K562 (cell line): Measurements from ENCODE around the gene JAM2. TPM values are rescaled to one million over a fixed set of nuclear protein-coding genes. Genes with fewer than 3 reads are reported as not detected.

Experiments
- ATAC-seq: fragments of 200-7000 bp; cut with Tn5 transposase; 3 replicates; pipeline ENCODE4 v1.9.1; 2020; ENCODE audit warnings: moderate library complexity
- BruUV-seq: library from RNA; stranded (reverse); fragments of 400-500 nt; replicated peaks from 2 replicates; lab custom pipeline; 2021; lab: Mats Ljungman, UMichigan
- CTCF ChIA-PET: fragments of 300-600 bp; formaldehyde crosslinking; extraction: SDS; loops from one replicate; lab custom pipeline; 2021; ENCODE audit warnings: low intra/inter-chr PET ratio; lab: Yijun Ruan, JAX
- POLR2A ChIA-PET: fragments of 300-600, 350-650 bp; sonication (Branson Sonifier 250); formaldehyde crosslinking; extraction: SDS; loops from one replicate; lab custom pipeline; 2021; ENCODE audit warnings: antibody characterized with exemption, inconsistent platforms; lab: Yijun Ruan, JAX
- DNase-seq, 4 experiments: peaks; one replicate each; pipeline versions ENCODE4 v3.0.0 to v3.0.0-alpha.2; 2011 to 2018; ENCODE audit warnings: low spot score in 3 of 4, mixed read lengths in 3 of 4; ENCODE audit errors: extremely low read depth in 1 of 4
- FAIRE-seq: peaks from 2 replicates; lab custom pipeline; 2011; peaks lifted over from hg19 to GRCh38; lab: Jason Lieb, UNC
- H2AFZ ChIP-seq: 2 replicates; pipeline ENCODE4 v1.6.0; 2011; ENCODE audit warnings: low read depth, low read length, control low read depth, inconsistent platforms
- H3K27ac ChIP-seq: fragments of 200-600 bp; 3 replicates; pipeline ENCODE4 v1.8.0; 2011; ENCODE audit warnings: low read depth, mild to moderate bottlenecking, control low read depth, inconsistent platforms, low read length, moderate library complexity, mixed read lengths; ENCODE audit errors: extremely low read depth
- H3K27me3 ChIP-seq, 2 experiments: fragments of 300-600 bp in 1 of 2; 2 replicates in 1 of 2; 3 replicates in 1 of 2; pipeline versions ENCODE4 v1.6.0 to v1.8.0; 2011; ENCODE audit warnings: inconsistent platforms in 2 of 2, low read length in 2 of 2, mild to moderate bottlenecking in 1 of 2, mixed read lengths in 1 of 2, moderate library complexity in 1 of 2; ENCODE audit not compliant: control insufficient read depth in 2 of 2, insufficient read depth in 2 of 2
- H3K36me3 ChIP-seq: fragments of 300-600 bp; 3 replicates; pipeline ENCODE4 v1.8.0; 2011; ENCODE audit warnings: mild to moderate bottlenecking, low read length, inconsistent platforms; ENCODE audit not compliant: control insufficient read depth, insufficient read depth
- H3K4me1 ChIP-seq, 2 experiments: fragments of 200-600 bp in 1 of 2; replicated peaks in 1 of 2; 2 replicates in 1 of 2; 3 replicates in 1 of 2; pipeline versions ENCODE4 v1.5.1 to v1.8.0; 2011; ENCODE audit warnings: inconsistent platforms in 2 of 2, low read length in 2 of 2, mild to moderate bottlenecking in 1 of 2, mixed read lengths in 1 of 2, moderate library complexity in 1 of 2; ENCODE audit not compliant: control insufficient read depth in 2 of 2, insufficient read depth in 2 of 2
- H3K4me2 ChIP-seq: 2 replicates; pipeline ENCODE4 v1.6.1; 2011; ENCODE audit warnings: low read length, control low read depth, inconsistent platforms, mixed read lengths; ENCODE audit not compliant: insufficient read depth
- H3K4me3 ChIP-seq: fragments of 200-600 bp; sonication (generic), shearing (Covaris generic); 2 replicates; pipeline ENCODE4 v1.5.1; 2016; ENCODE audit warnings: control low read depth, inconsistent platforms
- H3K79me2 ChIP-seq: fragments of 200-600 bp; 3 replicates; pipeline ENCODE4 v1.8.0; 2011; ENCODE audit warnings: low read length, inconsistent platforms; ENCODE audit not compliant: control insufficient read depth, insufficient read depth
- H3K9ac ChIP-seq, 2 experiments: 2 replicates each; pipeline versions ENCODE4 v1.6.0 to v1.6.1; 2011; ENCODE audit warnings: low read depth in 2 of 2, low read length in 2 of 2, control low read depth in 1 of 2, inconsistent platforms in 1 of 2, mild to moderate bottlenecking in 1 of 2, mixed read lengths in 1 of 2; ENCODE audit not compliant: insufficient read depth in 1 of 2
- H3K9me1 ChIP-seq: one replicate; pipeline ENCODE4 v1.6.0; 2011; ENCODE audit warnings: inconsistent platforms, mild to moderate bottlenecking, low read length, moderate library complexity; ENCODE audit not compliant: control insufficient read depth, insufficient read depth
- H3K9me3 ChIP-seq: replicated peaks from 2 replicates; pipeline ENCODE4 v1.5.1; 2011; ENCODE audit warnings: low read depth, low read length, inconsistent platforms; ENCODE audit not compliant: control insufficient read depth, insufficient read depth
- H4K20me1 ChIP-seq: replicated peaks from 2 replicates; pipeline ENCODE4 v1.6.1; 2011; ENCODE audit warnings: low read length, inconsistent platforms, mixed read lengths; ENCODE audit not compliant: control insufficient read depth, insufficient read depth
- FUS ChIP-seq: fragments of 200-400 bp; formaldehyde crosslinking; optimal IDR thresholded peaks from 2 replicates; pipeline ENCODE3; 2017; ENCODE audit warnings: low read depth, low read length
- L3MBTL2 ChIP-seq: fragments of 450-650 bp; IDR thresholded peaks from 2 replicates; pipeline ENCODE4 v1.6.1; 2016; ENCODE audit warnings: mild to moderate bottlenecking, moderate library complexity
- PATZ1 ChIP-seq: fragments of 250-450 bp; sonication (Bioruptor Pico); IDR thresholded peaks from 2 replicates; pipeline ENCODE4 v1.5.0; 2020; ENCODE audit warnings: mild to moderate bottlenecking, borderline replicate concordance
- SRSF7 ChIP-seq: fragments of 200-400 bp; formaldehyde crosslinking; optimal IDR thresholded peaks from 2 replicates; pipeline ENCODE3; 2017; ENCODE audit warnings: mild to moderate bottlenecking, low read depth, low read length
- TCF3 ChIP-seq: sonication (generic); formaldehyde crosslinking; IDR thresholded peaks from 2 replicates; pipeline ENCODE4 v1.4.0; 2020; ENCODE audit warnings: mild to moderate bottlenecking, missing genetic modification reagents
- TCF7L2 ChIP-seq: fragments of 150-350 bp; IDR thresholded peaks from 2 replicates; pipeline ENCODE4 v1.6.1; 2016; ENCODE audit warnings: low read depth, mild to moderate bottlenecking, low read length, moderate library complexity
- ZBTB49 ChIP-seq: sonication (generic); formaldehyde crosslinking; IDR thresholded peaks from 2 replicates; pipeline ENCODE4 v1.8.0; 2022; ENCODE audit warnings: missing genetic modification reagents, mild to moderate bottlenecking, borderline replicate concordance
- ZNF277 ChIP-seq: fragments of 250-450 bp; sonication (Bioruptor Pico); IDR thresholded peaks from 2 replicates; pipeline ENCODE4 v1.8.0; 2022; ENCODE audit warnings: inconsistent platforms, mild to moderate bottlenecking, moderate library complexity, borderline replicate concordance
- whole genome bisulfite sequencing: fragments of 100-300 bp; shearing (Covaris generic); methylation state at CpG from one replicate; pipeline ENCODE4 v1.1.6; 2016; ENCODE audit warnings: low coverage, mixed read lengths; ENCODE audit not compliant: insufficient coverage; ENCODE audit errors: missing lambda C conversion rate; 5-methylcytosine and 5-hydroxymethylcytosine counted together
- in situ Hi-C: fragments of 300-500 bp; cut with MboI; formaldehyde crosslinking; loops from 4 replicates; pipeline ENCODE4 v1.15.0; 2018; ENCODE audit warnings: inconsistent platforms, mixed read lengths
- intact Hi-C: fragments of 100-400 bp; cut with micrococcal nuclease; formaldehyde crosslinking; loops from 2 replicates; pipeline ENCODE4 v1.14.2; 2022
- polyA plus RNA-seq, 8 experiments: library from polyadenylated mRNA; depleted of rRNA in 4 of 8; stranded (reverse) in 5 of 8; unstranded in 3 of 8; fragments of >200 nt; fragmentation: Nextera tagmentation in 2 of 8; fragmentation: Illumina TruSeq in 1 of 8; extraction: Ambion mirVana in 2 of 8; extraction: Trizol in 1 of 8; gene quantifications; 2 replicates each; pipeline versions ENCODE4 v1.2.1 to v1.2.3, GENCODE V29; 2011 to 2014; ENCODE audit warnings: inconsistent platforms in 1 of 8, missing spikeins in 1 of 8
- total RNA-seq, 7 experiments: library from RNA; depleted of rRNA in 6 of 7; stranded (reverse); fragments of >200 nt in 6 of 7; fragmentation: Illumina TruSeq in 2 of 7; extraction: Trizol in 2 of 7; gene quantifications; 2 replicates each; pipeline versions ENCODE4 v1.2.1 to v1.2.3, GENCODE V29; 2011 to 2021; ENCODE audit warnings: low replicate concordance in 1 of 7

JAM2 gene
- total and polyA plus RNA-seq, 9 of the 15 experiments (the other 6 are each of a cell fraction or from before 2014, with no cell fraction given), result 0.03 to 0.08 (median 0.07) TPM; not detected in 6

- TF ChIP-seq PATZ1, result no peak
- no peak for TF ChIP-seq TCF7L2
Measured at GRCh38 chr21:25614441-25614840, 24.6 kb upstream of the JAM2 start (continued).

GRCh38 chr21:25615880-25616279, 23.2 kb upstream of the JAM2 start:
- no peak for ATAC-seq
- H3K36me3 ChIP-seq, result no peaks in the 10 kb centered on the region
- BruUV-seq, result no TSS peak
- no peak for FAIRE-seq
- in situ Hi-C loops (no loop called here), intact Hi-C loops (no loop called here)
- H3K4me2 ChIP-seq, result no peak overlapping the region
- no peak overlapping the region for H3K4me3 ChIP-seq
- no peak overlapping the region for H2AFZ ChIP-seq
- H4K20me1 ChIP-seq, result no peaks in the 10 kb centered on the region
- H3K4me1 ChIP-seq, result no peaks in the 10 kb centered on the region
- H3K9ac ChIP-seq, result no peak overlapping the region
- DNase-seq, result no peak
- CTCF ChIA-PET, result interaction anchor here (0.7 kb wide), 1 partner anchor 185 kb away, joined by 3 read pairs; no protein-coding TSS in a partner anchor
- no peaks in the 10 kb centered on the region for H3K9me3 ChIP-seq
- no peaks in the 10 kb centered on the region for H3K79me2 ChIP-seq
- TF ChIP-seq ZBTB49 (CRISPR knock-in tag), result no peak
- no peak for TF ChIP-seq ZNF277 (CRISPR knock-in tag)
- no peak for TF ChIP-seq TCF3 (CRISPR knock-in tag)
- no peak for TF ChIP-seq L3MBTL2
- no peak for TF ChIP-seq FUS
- TF ChIP-seq SRSF7, result no peak
- H3K27me3 ChIP-seq, result no peaks in the 10 kb centered on the region
- no peaks in the 10 kb centered on the region for H3K9me1 ChIP-seq
- POLR2A ChIA-PET, result interaction anchor here (1.3 kb wide), 1 partner anchor 15 kb away, joined by 4 read pairs; no protein-coding TSS in a partner anchor
- WGBS, result 0% methylated on average over 3 of the region's 3 CpGs
- H3K27ac ChIP-seq, result no peak overlapping the region
